Measurements from ENCODE around the gene MIS18A. TPM values are rescaled to one million over a fixed set of nuclear protein-coding genes. Genes with fewer than 3 reads are reported as not detected.

Gene MIS18A
- total RNA-seq, 3 donors from 2014 or later (not counting 1 experiment from before 2014, with no cell fraction given): 4.2 to 7.9 (median 5.2) TPM

DNA sequence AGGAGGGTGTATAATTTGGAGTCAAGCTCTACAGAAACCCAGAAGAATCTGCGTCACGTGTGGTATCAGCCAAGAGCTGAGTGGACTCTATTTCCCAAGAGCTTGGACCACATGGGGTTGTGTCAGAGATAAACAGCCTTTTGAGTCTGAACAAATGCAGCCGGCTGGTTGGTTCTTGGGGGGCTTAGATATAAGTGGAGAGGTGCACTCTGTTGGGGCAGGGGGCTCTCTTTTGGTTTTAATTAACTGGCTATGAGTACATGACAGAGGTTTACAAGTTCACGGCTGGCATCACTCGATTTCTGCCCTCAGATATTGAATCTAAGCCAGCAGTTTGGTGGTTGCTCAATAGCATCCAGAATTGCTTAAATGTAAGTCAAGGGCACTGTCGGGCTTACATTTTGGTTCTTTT lies 19.3 kb upstream of the MIS18A start:
- Mint-ChIP-seq H3K27me3 (ENCODE audit: low read depth in 2 of 2) (no peaks in the 10 kb centered on the region), H3K27ac (no peak overlapping the region), H3K4me1 (no peaks in the 10 kb centered on the region), H3K36me3 (no peaks in the 10 kb centered on the region), H3K4me3 (no peak overlapping the region), H3K9me3 (no peaks in the 10 kb centered on the region)
- Histone ChIP-seq H3K27me3 (ENCODE audit: control insufficient read depth, insufficient read depth, low read length) (no peaks in the 10 kb centered on the region), H3K27ac (ENCODE audit: low read length) (no peak overlapping the region), H3K9me3 (ENCODE audit: control insufficient read depth, insufficient read depth, low read length) (no peaks in the 10 kb centered on the region), H3K4me3 (ENCODE audit: low read length) (no peak overlapping the region), H3K4me1 (ENCODE audit: control insufficient read depth, insufficient read depth, low read length) (no peaks in the 10 kb centered on the region), H3K36me3 (ENCODE audit: control insufficient read depth, insufficient read depth, low read length) (no peaks in the 10 kb centered on the region)
- ATAC-seq (no peak), DNase-seq (no peak)
- TF ChIP-seq, protein P1, sequence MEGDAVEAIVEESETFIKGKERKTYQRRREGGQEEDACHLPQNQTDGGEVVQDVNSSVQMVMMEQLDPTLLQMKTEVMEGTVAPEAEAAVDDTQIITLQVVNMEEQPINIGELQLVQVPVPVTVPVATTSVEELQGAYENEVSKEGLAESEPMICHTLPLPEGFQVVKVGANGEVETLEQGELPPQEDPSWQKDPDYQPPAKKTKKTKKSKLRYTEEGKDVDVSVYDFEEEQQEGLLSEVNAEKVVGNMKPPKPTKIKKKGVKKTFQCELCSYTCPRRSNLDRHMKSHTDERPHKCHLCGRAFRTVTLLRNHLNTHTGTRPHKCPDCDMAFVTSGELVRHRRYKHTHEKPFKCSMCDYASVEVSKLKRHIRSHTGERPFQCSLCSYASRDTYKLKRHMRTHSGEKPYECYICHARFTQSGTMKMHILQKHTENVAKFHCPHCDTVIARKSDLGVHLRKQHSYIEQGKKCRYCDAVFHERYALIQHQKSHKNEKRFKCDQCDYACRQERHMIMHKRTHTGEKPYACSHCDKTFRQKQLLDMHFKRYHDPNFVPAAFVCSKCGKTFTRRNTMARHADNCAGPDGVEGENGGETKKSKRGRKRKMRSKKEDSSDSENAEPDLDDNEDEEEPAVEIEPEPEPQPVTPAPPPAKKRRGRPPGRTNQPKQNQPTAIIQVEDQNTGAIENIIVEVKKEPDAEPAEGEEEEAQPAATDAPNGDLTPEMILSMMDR (IDR thresholded peaks at IDR 0.05): no peak
- intact Hi-C loops (cut with micrococcal nuclease): no loop called here
- WGBS (ENCODE audit: insufficient coverage): 96% methylated on average over 6 of the region's 6 CpGs

DNA sequence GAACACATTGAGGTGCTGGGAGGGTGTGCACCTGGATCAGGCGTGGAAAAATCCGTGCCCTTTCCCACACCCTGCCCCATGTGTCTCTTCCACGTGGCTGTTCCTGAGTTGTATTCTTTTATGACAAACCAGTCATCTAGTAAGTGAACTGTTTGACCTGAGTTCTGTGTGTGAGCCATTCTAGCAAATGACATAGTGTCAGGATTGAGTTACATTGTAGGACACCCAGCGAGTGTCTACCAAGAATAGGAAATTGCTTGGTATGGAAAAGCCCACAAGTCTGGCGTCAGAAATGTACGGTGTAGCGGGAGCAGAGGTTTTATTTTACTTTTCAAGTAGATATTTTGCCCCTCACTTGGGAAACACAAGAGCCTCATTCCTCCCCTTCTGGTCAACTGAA lies 18.6 kb upstream of the MIS18A start:
- Histone ChIP-seq H3K9me3 (ENCODE audit: control insufficient read depth, insufficient read depth, low read length) (no peaks in the 10 kb centered on the region), H3K27ac (ENCODE audit: low read length) (no peak overlapping the region), H3K36me3 (ENCODE audit: control insufficient read depth, insufficient read depth, low read length) (no peaks in the 10 kb centered on the region), H3K27me3 (ENCODE audit: control insufficient read depth, insufficient read depth, low read length) (no peaks in the 10 kb centered on the region), H3K4me1 (ENCODE audit: control insufficient read depth, insufficient read depth, low read length) (no peaks in the 10 kb centered on the region), H3K4me3 (ENCODE audit: low read length) (no peak overlapping the region)
- no peak for ATAC-seq
- Mint-ChIP-seq H3K27me3 (ENCODE audit: low read depth in 2 of 2) (no peaks in the 10 kb centered on the region), H3K9me3 (no peaks in the 10 kb centered on the region), H3K27ac (no peak overlapping the region), H3K4me3 (no peak overlapping the region), H3K36me3 (no peaks in the 10 kb centered on the region), H3K4me1 (no peaks in the 10 kb centered on the region)
- TF ChIP-seq, protein P1 (IDR thresholded peaks at IDR 0.05): no peak
- intact Hi-C loops (cut with micrococcal nuclease): no loop called here
- 99% methylated on average over 7 of the region's 7 CpGs for WGBS (ENCODE audit: insufficient coverage)
- no peak for DNase-seq

DNA sequence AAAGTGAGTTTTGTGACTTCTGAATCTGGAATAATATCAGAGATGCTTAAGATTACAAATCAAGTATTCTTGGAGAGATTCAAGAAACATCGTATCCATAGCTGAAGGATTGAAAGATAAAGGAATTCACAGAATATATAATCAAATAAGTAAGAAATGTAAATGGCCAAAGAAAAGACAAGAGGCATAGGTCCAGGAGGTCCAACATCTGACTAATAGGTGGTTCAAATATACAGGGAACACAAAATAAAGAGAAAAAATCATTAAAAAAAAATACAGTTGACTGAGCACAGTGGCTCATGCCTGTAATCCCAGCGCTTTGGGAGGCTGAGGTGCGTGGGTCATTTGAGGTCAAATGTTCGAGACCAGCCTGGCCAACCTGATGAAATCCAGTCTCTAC lies 6.6 kb upstream of the MIS18A start:
- DNase-seq (no peak), ATAC-seq (no peak)
- Histone ChIP-seq H3K36me3 (ENCODE audit: control insufficient read depth, insufficient read depth, low read length) (no peaks in the 10 kb centered on the region), H3K4me1 (ENCODE audit: control insufficient read depth, insufficient read depth, low read length) (no peaks in the 10 kb centered on the region), H3K27ac (ENCODE audit: low read length) (no peak overlapping the region), H3K4me3 (ENCODE audit: low read length) (no peak overlapping the region), H3K9me3 (ENCODE audit: control insufficient read depth, insufficient read depth, low read length) (no peaks in the 10 kb centered on the region), H3K27me3 (ENCODE audit: control insufficient read depth, insufficient read depth, low read length) (no peaks in the 10 kb centered on the region)
- no peaks in the 10 kb centered on the region for H3K27me3 Mint-ChIP-seq (ENCODE audit: low read depth in 2 of 2)
- intact Hi-C loops (cut with micrococcal nuclease): no loop called here
- 98% methylated on average over 3 of the region's 4 CpGs for WGBS (ENCODE audit: insufficient coverage)
- H3K4me1 Mint-ChIP-seq: peaks cover 1 to 2% of the 10 kb centered on the region in 2 donors
- no peak overlapping the region for H3K27ac Mint-ChIP-seq
- H3K4me3 Mint-ChIP-seq: no peak overlapping the region
- TF ChIP-seq, protein P1 (IDR thresholded peaks at IDR 0.05): no peak
- no peaks in the 10 kb centered on the region for H3K36me3 Mint-ChIP-seq
- no peaks in the 10 kb centered on the region for H3K9me3 Mint-ChIP-seq

DNA sequence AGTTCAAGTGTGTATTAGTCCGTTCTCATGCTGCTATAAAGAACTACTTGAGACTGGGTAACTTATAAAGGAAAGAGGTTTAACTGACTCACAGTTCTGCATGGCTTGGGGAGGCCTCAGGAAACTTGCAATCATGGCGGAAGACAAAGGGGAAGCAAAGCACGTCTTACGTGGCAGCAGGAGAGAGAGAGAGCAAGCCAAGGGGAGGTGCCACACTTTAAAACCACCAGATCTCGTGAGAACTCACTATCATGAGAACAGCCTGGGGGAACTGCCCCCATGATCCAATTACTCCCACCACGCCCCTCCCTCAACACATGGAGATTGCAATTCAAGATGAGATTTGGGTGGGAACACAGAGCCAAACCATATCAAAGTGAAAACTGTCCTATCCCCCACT lies 4.1 kb upstream of the MIS18A start:
- H3K4me1 ChIP-seq (ENCODE audit: control insufficient read depth, insufficient read depth, low read length): peaks cover 14% of the 10 kb centered on the region
- H3K9me3 ChIP-seq (ENCODE audit: control insufficient read depth, insufficient read depth, low read length): no peaks in the 10 kb centered on the region
- Mint-ChIP-seq H3K9me3 (no peaks in the 10 kb centered on the region), H3K36me3 (no peaks in the 10 kb centered on the region), H3K27ac (no peak overlapping the region), H3K27me3 (ENCODE audit: low read depth in 2 of 2) (no peaks in the 10 kb centered on the region), H3K4me1 (peaks cover 21 to 25% of the 10 kb centered on the region in 2 donors), H3K4me3 (no peak overlapping the region)
- WGBS (ENCODE audit: insufficient coverage): 86% methylated on average over 6 of the region's 6 CpGs
- H3K36me3 ChIP-seq (ENCODE audit: control insufficient read depth, insufficient read depth, low read length): no peaks in the 10 kb centered on the region
- intact Hi-C loops (cut with micrococcal nuclease): no loop called here
- ATAC-seq (no peak), DNase-seq (no peak)
- no peak overlapping the region for H3K4me3 ChIP-seq (ENCODE audit: low read length)
- H3K27ac ChIP-seq (ENCODE audit: low read length): no peak overlapping the region
- H3K27me3 ChIP-seq (ENCODE audit: control insufficient read depth, insufficient read depth, low read length): no peaks in the 10 kb centered on the region
- TF ChIP-seq, protein P1 (IDR thresholded peaks at IDR 0.05): no peak

Measured in natural killer cell (primary cell).